GM12878 (cell line): ENCODE measurements around the gene VPS26B. TPM values are rescaled to one million over a fixed set of nuclear protein-coding genes. Genes with fewer than 3 reads are reported as not detected.
A peak's percentile ranks its signal among the peaks of the same experiment; 100 is the strongest.

Experiments used
- CHD4 ChIP-seq: fragments of 200-600 bp; sonication (generic); IDR thresholded peaks from 2 replicates; pipeline ENCODE4 v1.6.1; 2016; ENCODE audit warnings: mild to moderate bottlenecking
- CREM ChIP-seq: IDR thresholded peaks from 2 replicates; pipeline ENCODE4 v1.6.1; 2014; ENCODE audit warnings: antibody characterized with exemption, low read depth
- ETV6 ChIP-seq, 2 experiments: fragments of 450-650 bp in 1 of 2; IDR thresholded peaks in 1 of 2; conservative IDR thresholded peaks in 1 of 2; 2 replicates each; pipeline ENCODE4 v1.6.1; 2014; ENCODE audit warnings: antibody characterized with exemption in 1 of 2, borderline replicate concordance in 1 of 2, low read depth in 1 of 2, mild to moderate bottlenecking in 1 of 2, moderate library complexity in 1 of 2
- KDM1A ChIP-seq: fragments of 200-600 bp; sonication (generic); IDR thresholded peaks from 2 replicates; pipeline ENCODE4 v1.6.1; 2016; ENCODE audit warnings: borderline replicate concordance
- LARP7 ChIP-seq: fragments of 450-650 bp; IDR thresholded peaks from 2 replicates; pipeline ENCODE4 v1.6.1; 2017; ENCODE audit warnings: mild to moderate bottlenecking
- PAX8 ChIP-seq: fragments of 450-650 bp; IDR thresholded peaks from 2 replicates; pipeline ENCODE4 v1.6.1; 2017; ENCODE audit warnings: mild to moderate bottlenecking, moderate library complexity
- RELA ChIP-seq: fragments of 450-650 bp; IDR thresholded peaks from 2 replicates; pipeline ENCODE4 v1.8.0; 2014; ENCODE audit warnings: borderline replicate concordance; ENCODE audit not compliant: partially characterized antibody
- RFX5 ChIP-seq: IDR thresholded peaks from 2 replicates; pipeline ENCODE4 v1.6.1; 2011; ENCODE audit warnings: low read depth, low read length, improper control_type of control experiment
- SMAD1 ChIP-seq: fragments of 450-650 bp; IDR thresholded peaks from 2 replicates; pipeline ENCODE4 v1.6.1; 2018; ENCODE audit warnings: mild to moderate bottlenecking, low read depth; ENCODE audit not compliant: partially characterized antibody
- SUPT20H ChIP-seq: IDR thresholded peaks from 2 replicates; pipeline ENCODE4 v1.6.1; 2011; ENCODE audit warnings: low read depth, mild to moderate bottlenecking, low read length, moderate library complexity, borderline replicate concordance; ENCODE audit not compliant: control insufficient read depth
- TARDBP ChIP-seq: IDR thresholded peaks from 2 replicates; pipeline ENCODE4 v1.6.1; 2016; ENCODE audit warnings: borderline replicate concordance
- TCF12 ChIP-seq: IDR thresholded peaks from 2 replicates; pipeline ENCODE4 v1.6.1; 2011; ENCODE audit warnings: low read depth, mild to moderate bottlenecking, low read length
- TCF3 ChIP-seq: IDR thresholded peaks from 2 replicates; pipeline ENCODE4 v1.6.1; 2012; ENCODE audit warnings: low read depth, mild to moderate bottlenecking, low read length, borderline replicate concordance; ENCODE audit not compliant: insufficient read depth
- ZBED1 ChIP-seq: IDR thresholded peaks from 2 replicates; pipeline ENCODE4 v1.6.1; 2016; ENCODE audit warnings: borderline replicate concordance
- ZNF592 ChIP-seq: fragments of 450-650 bp; IDR thresholded peaks from 2 replicates; pipeline ENCODE4 v1.6.1; 2017; ENCODE audit warnings: mild to moderate bottlenecking, moderate library complexity
- polyA plus RNA-seq, 11 experiments: library from polyadenylated mRNA; depleted of rRNA in 4 of 11; unstranded in 6 of 11; stranded (reverse) in 5 of 11; fragments of >200 nt; fragmentation: Nextera tagmentation in 4 of 11; fragmentation: Illumina TruSeq in 1 of 11; extraction: Ambion mirVana in 4 of 11; extraction: Trizol in 1 of 11; gene quantifications; 1 replicate in 1 of 11; 2 replicates in 10 of 11; pipeline versions ENCODE4 v1.2.1 to v1.2.3, GENCODE V29; 2011 to 2016; ENCODE audit warnings: inconsistent platforms in 2 of 11, missing spikeins in 2 of 11, low read depth in 1 of 11
- total RNA-seq, 4 experiments: library from RNA; depleted of rRNA in 3 of 4; stranded (reverse); fragments of >200 nt in 3 of 4; fragmentation: Illumina TruSeq in 1 of 4; extraction: Trizol in 1 of 4; gene quantifications; 2 replicates each; pipeline versions ENCODE4 v1.2.1 to v1.2.3, GENCODE V29; 2013 to 2021
- TF ChIP-seq, protein P1 (sequence below): IDR thresholded peaks from 2 replicates; pipeline ENCODE4 v1.6.1; 2012; ENCODE audit warnings: low read length, inconsistent platforms
- TF ChIP-seq, protein P2 (sequence below): fragments of 450-650 bp; formaldehyde crosslinking; IDR thresholded peaks from 2 replicates; pipeline ENCODE4 v1.5.0; 2022; ENCODE audit warnings: mild to moderate bottlenecking, missing genetic modification characterization
- TF ChIP-seq, protein P3 (sequence below): fragments of 450-650 bp; IDR thresholded peaks from 2 replicates; pipeline ENCODE4 v1.6.1; 2018; ENCODE audit warnings: borderline replicate concordance, mild to moderate bottlenecking; ENCODE audit not compliant: partially characterized antibody

Gene VPS26B
- total and polyA plus RNA-seq, 10 of the 15 experiments (the other 5 are each of a cell fraction or from before 2014, with no cell fraction given), result 1.6 to 26.9 (median 13.3) TPM

DNA sequence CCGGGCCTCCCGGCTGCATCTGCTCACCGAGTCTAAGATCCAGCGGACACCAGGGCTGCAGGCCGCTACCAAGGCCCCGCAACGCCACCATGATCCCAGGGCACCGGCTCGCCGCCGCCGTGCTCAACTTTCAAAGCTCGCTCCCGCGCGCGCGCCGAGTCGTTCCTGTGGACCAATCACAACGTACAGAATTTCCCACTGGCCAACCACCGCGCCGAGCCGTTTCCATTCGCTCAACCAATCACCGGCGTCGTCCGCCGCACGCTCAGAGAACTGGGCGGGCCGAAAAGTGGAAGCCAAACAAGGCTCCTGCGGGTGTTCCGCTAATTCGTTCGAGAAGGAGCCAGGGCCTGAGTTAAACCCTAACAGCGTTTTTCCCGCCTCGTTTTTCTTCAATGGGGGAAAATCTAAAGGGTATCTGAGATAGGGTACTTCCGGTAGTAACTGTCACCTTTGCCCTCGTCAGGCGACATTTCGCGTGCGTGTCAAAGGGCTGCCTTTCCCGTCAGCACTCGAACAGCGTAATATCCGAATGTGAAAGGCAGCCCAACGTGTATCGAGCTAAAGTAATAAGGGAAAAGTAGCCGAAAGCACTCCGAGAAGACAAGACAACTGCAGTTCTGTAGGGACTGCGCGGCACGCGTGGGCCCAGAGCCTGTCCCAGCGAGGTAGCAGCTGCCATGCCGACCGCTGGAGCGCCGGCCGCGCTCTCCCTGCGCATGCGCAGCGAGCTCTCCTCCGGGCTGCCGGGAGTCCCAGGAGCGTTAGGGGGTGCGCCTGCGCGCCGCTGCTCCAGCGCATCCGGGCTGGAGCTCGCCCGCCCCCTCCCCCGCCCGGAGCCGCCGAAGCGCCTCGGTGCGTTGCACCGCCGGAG lies at the start of gene VPS26B, which contains the start of gene NCAPD3 (continued):
- TF ChIP-seq LARP7 (no peak), TCF3 (0 out of 2 replicates have a peak, but pooled peaks have one; percentile 12), SUPT20H (no peak), PAX8 (no peak), ZBED1 (no peak), KDM1A (no peak), ETV6 (conservative IDR thresholded peaks at IDR 0.05 in 1 of 2, IDR thresholded peaks at IDR 0.05 in 1 of 2; ENCODE audit: borderline replicate concordance in 1 of 2, low read depth in 1 of 2) (no peak), RFX5 (peak; percentile 81), RELA (no peak), CREM (peak; percentile 27; the same call in 1 of the 2 replicates), SMAD1 (no peak), ZNF592 (no peak), TARDBP (no peak; the same call in 1 of the 2 replicates), CHD4 (no peak), TCF12 (peak; percentile 63)
- TF ChIP-seq, protein P1, sequence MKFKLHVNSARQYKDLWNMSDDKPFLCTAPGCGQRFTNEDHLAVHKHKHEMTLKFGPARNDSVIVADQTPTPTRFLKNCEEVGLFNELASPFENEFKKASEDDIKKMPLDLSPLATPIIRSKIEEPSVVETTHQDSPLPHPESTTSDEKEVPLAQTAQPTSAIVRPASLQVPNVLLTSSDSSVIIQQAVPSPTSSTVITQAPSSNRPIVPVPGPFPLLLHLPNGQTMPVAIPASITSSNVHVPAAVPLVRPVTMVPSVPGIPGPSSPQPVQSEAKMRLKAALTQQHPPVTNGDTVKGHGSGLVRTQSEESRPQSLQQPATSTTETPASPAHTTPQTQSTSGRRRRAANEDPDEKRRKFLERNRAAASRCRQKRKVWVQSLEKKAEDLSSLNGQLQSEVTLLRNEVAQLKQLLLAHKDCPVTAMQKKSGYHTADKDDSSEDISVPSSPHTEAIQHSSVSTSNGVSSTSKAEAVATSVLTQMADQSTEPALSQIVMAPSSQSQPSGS, result no peak
- TF ChIP-seq, protein P2, sequence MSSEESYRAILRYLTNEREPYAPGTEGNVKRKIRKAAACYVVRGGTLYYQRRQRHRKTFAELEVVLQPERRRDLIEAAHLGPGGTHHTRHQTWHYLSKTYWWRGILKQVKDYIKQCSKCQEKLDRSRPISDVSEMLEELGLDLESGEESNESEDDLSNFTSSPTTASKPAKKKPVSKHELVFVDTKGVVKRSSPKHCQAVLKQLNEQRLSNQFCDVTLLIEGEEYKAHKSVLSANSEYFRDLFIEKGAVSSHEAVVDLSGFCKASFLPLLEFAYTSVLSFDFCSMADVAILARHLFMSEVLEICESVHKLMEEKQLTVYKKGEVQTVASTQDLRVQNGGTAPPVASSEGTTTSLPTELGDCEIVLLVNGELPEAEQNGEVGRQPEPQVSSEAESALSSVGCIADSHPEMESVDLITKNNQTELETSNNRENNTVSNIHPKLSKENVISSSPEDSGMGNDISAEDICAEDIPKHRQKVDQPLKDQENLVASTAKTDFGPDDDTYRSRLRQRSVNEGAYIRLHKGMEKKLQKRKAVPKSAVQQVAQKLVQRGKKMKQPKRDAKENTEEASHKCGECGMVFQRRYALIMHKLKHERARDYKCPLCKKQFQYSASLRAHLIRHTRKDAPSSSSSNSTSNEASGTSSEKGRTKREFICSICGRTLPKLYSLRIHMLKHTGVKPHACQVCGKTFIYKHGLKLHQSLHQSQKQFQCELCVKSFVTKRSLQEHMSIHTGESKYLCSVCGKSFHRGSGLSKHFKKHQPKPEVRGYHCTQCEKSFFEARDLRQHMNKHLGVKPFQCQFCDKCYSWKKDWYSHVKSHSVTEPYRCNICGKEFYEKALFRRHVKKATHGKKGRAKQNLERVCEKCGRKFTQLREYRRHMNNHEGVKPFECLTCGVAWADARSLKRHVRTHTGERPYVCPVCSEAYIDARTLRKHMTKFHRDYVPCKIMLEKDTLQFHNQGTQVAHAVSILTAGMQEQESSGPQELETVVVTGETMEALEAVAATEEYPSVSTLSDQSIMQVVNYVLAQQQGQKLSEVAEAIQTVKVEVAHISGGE (CRISPR knock-in tag), result no peak
- TF ChIP-seq, protein P3, sequence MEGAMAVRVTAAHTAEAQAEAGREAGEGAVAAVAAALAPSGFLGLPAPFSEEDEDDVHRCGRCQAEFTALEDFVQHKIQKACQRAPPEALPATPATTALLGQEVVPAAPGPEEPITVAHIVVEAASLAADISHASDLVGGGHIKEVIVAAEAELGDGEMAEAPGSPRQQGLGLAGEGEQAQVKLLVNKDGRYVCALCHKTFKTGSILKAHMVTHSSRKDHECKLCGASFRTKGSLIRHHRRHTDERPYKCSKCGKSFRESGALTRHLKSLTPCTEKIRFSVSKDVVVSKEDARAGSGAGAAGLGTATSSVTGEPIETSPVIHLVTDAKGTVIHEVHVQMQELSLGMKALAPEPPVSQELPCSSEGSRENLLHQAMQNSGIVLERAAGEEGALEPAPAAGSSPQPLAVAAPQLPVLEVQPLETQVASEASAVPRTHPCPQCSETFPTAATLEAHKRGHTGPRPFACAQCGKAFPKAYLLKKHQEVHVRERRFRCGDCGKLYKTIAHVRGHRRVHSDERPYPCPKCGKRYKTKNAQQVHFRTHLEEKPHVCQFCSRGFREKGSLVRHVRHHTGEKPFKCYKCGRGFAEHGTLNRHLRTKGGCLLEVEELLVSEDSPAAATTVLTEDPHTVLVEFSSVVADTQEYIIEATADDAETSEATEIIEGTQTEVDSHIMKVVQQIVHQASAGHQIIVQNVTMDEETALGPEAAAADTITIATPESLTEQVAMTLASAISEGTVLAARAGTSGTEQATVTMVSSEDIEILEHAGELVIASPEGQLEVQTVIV, result no peak
